K562 (cell line): ENCODE data around the gene SLC13A3. TPM values are rescaled to one million over a fixed set of nuclear protein-coding genes. Genes with fewer than 3 reads are reported as not detected.

Experiments used
- HINFP ChIP-seq: fragments of 450-650 bp; conservative IDR thresholded peaks from 2 replicates; pipeline ENCODE4 v1.6.1; 2016; ENCODE audit warnings: missing genetic modification characterization, low read depth, mild to moderate bottlenecking, control low read depth, missing compliant biosample characterization
- IRF2 ChIP-seq: sonication (generic); formaldehyde crosslinking; IDR thresholded peaks from 2 replicates; pipeline ENCODE4 v1.8.1; 2022; ENCODE audit warnings: mild to moderate bottlenecking, missing genetic modification reagents
- LEF1 ChIP-seq: fragments of 450-650 bp; IDR thresholded peaks from 2 replicates; pipeline ENCODE4 v1.6.1; 2016; ENCODE audit warnings: mild to moderate bottlenecking
- PPARD ChIP-seq: fragments of 250-450 bp; sonication (Bioruptor Pico); IDR thresholded peaks from 2 replicates; pipeline ENCODE4 v1.8.0; 2022; ENCODE audit warnings: inconsistent platforms, mild to moderate bottlenecking, moderate library complexity
- USF1 ChIP-seq: sonication (generic); formaldehyde crosslinking; IDR thresholded peaks from 2 replicates; pipeline ENCODE4 v1.9.0; 2022; ENCODE audit warnings: mild to moderate bottlenecking, missing genetic modification reagents
- ZBED1 ChIP-seq: IDR thresholded peaks from 2 replicates; pipeline ENCODE4 v1.6.1; 2014
- ZBTB12 ChIP-seq: fragments of 250-450 bp; sonication (Bioruptor Pico); IDR thresholded peaks from 2 replicates; pipeline ENCODE4 v1.4.0; 2020
- ZNF316 ChIP-seq: fragments of 450-650 bp; IDR thresholded peaks from 2 replicates; pipeline ENCODE4 v1.6.1; 2016
- polyA plus RNA-seq, 8 experiments: library from polyadenylated mRNA; depleted of rRNA in 4 of 8; stranded (reverse) in 5 of 8; unstranded in 3 of 8; fragments of >200 nt; fragmentation: Nextera tagmentation in 2 of 8; fragmentation: Illumina TruSeq in 1 of 8; extraction: Ambion mirVana in 2 of 8; extraction: Trizol in 1 of 8; gene quantifications; 2 replicates each; pipeline versions ENCODE4 v1.2.1 to v1.2.3, GENCODE V29; 2011 to 2014; ENCODE audit warnings: inconsistent platforms in 1 of 8, missing spikeins in 1 of 8
- total RNA-seq, 7 experiments: library from RNA; depleted of rRNA in 6 of 7; stranded (reverse); fragments of >200 nt in 6 of 7; fragmentation: Illumina TruSeq in 2 of 7; extraction: Trizol in 2 of 7; gene quantifications; 2 replicates each; pipeline versions ENCODE4 v1.2.1 to v1.2.3, GENCODE V29; 2011 to 2021; ENCODE audit warnings: low replicate concordance in 1 of 7
- TF ChIP-seq, protein P1 (sequence below): fragments of 450-650 bp; IDR thresholded peaks from 2 replicates; pipeline ENCODE4 v1.6.1; 2016; ENCODE audit warnings: mild to moderate bottlenecking, moderate library complexity
- TF ChIP-seq, protein P2 (sequence below): fragments of 450-650 bp; formaldehyde crosslinking; IDR thresholded peaks from 2 replicates; pipeline ENCODE4 v1.4.0; 2020; ENCODE audit warnings: mild to moderate bottlenecking, moderate library complexity
- TF ChIP-seq, protein P3 (sequence below): sonication (generic); formaldehyde crosslinking; IDR thresholded peaks from 2 replicates; pipeline ENCODE4 v1.5.0; 2020; ENCODE audit warnings: missing genetic modification reagents

Gene SLC13A3
- total and polyA plus RNA-seq, 9 of the 15 experiments (the other 6 are each of a cell fraction or from before 2014, with no cell fraction given), result 5.5 to 16.4 (median 8.5) TPM

- TF ChIP-seq, protein P1, sequence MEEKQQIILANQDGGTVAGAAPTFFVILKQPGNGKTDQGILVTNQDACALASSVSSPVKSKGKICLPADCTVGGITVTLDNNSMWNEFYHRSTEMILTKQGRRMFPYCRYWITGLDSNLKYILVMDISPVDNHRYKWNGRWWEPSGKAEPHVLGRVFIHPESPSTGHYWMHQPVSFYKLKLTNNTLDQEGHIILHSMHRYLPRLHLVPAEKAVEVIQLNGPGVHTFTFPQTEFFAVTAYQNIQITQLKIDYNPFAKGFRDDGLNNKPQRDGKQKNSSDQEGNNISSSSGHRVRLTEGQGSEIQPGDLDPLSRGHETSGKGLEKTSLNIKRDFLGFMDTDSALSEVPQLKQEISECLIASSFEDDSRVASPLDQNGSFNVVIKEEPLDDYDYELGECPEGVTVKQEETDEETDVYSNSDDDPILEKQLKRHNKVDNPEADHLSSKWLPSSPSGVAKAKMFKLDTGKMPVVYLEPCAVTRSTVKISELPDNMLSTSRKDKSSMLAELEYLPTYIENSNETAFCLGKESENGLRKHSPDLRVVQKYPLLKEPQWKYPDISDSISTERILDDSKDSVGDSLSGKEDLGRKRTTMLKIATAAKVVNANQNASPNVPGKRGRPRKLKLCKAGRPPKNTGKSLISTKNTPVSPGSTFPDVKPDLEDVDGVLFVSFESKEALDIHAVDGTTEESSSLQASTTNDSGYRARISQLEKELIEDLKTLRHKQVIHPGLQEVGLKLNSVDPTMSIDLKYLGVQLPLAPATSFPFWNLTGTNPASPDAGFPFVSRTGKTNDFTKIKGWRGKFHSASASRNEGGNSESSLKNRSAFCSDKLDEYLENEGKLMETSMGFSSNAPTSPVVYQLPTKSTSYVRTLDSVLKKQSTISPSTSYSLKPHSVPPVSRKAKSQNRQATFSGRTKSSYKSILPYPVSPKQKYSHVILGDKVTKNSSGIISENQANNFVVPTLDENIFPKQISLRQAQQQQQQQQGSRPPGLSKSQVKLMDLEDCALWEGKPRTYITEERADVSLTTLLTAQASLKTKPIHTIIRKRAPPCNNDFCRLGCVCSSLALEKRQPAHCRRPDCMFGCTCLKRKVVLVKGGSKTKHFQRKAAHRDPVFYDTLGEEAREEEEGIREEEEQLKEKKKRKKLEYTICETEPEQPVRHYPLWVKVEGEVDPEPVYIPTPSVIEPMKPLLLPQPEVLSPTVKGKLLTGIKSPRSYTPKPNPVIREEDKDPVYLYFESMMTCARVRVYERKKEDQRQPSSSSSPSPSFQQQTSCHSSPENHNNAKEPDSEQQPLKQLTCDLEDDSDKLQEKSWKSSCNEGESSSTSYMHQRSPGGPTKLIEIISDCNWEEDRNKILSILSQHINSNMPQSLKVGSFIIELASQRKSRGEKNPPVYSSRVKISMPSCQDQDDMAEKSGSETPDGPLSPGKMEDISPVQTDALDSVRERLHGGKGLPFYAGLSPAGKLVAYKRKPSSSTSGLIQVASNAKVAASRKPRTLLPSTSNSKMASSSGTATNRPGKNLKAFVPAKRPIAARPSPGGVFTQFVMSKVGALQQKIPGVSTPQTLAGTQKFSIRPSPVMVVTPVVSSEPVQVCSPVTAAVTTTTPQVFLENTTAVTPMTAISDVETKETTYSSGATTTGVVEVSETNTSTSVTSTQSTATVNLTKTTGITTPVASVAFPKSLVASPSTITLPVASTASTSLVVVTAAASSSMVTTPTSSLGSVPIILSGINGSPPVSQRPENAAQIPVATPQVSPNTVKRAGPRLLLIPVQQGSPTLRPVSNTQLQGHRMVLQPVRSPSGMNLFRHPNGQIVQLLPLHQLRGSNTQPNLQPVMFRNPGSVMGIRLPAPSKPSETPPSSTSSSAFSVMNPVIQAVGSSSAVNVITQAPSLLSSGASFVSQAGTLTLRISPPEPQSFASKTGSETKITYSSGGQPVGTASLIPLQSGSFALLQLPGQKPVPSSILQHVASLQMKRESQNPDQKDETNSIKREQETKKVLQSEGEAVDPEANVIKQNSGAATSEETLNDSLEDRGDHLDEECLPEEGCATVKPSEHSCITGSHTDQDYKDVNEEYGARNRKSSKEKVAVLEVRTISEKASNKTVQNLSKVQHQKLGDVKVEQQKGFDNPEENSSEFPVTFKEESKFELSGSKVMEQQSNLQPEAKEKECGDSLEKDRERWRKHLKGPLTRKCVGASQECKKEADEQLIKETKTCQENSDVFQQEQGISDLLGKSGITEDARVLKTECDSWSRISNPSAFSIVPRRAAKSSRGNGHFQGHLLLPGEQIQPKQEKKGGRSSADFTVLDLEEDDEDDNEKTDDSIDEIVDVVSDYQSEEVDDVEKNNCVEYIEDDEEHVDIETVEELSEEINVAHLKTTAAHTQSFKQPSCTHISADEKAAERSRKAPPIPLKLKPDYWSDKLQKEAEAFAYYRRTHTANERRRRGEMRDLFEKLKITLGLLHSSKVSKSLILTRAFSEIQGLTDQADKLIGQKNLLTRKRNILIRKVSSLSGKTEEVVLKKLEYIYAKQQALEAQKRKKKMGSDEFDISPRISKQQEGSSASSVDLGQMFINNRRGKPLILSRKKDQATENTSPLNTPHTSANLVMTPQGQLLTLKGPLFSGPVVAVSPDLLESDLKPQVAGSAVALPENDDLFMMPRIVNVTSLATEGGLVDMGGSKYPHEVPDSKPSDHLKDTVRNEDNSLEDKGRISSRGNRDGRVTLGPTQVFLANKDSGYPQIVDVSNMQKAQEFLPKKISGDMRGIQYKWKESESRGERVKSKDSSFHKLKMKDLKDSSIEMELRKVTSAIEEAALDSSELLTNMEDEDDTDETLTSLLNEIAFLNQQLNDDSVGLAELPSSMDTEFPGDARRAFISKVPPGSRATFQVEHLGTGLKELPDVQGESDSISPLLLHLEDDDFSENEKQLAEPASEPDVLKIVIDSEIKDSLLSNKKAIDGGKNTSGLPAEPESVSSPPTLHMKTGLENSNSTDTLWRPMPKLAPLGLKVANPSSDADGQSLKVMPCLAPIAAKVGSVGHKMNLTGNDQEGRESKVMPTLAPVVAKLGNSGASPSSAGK, result 0 out of 2 replicates have a peak, but pooled peaks have one; percentile 16
- no peak for TF ChIP-seq IRF2 (CRISPR knock-in tag)
- TF ChIP-seq, protein P2, sequence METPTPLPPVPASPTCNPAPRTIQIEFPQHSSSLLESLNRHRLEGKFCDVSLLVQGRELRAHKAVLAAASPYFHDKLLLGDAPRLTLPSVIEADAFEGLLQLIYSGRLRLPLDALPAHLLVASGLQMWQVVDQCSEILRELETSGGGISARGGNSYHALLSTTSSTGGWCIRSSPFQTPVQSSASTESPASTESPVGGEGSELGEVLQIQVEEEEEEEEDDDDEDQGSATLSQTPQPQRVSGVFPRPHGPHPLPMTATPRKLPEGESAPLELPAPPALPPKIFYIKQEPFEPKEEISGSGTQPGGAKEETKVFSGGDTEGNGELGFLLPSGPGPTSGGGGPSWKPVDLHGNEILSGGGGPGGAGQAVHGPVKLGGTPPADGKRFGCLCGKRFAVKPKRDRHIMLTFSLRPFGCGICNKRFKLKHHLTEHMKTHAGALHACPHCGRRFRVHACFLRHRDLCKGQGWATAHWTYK (CRISPR knock-in tag), result no peak
- TF ChIP-seq PPARD (CRISPR knock-in tag), result no peak
- no peak for TF ChIP-seq ZBED1
- TF ChIP-seq, protein P3, sequence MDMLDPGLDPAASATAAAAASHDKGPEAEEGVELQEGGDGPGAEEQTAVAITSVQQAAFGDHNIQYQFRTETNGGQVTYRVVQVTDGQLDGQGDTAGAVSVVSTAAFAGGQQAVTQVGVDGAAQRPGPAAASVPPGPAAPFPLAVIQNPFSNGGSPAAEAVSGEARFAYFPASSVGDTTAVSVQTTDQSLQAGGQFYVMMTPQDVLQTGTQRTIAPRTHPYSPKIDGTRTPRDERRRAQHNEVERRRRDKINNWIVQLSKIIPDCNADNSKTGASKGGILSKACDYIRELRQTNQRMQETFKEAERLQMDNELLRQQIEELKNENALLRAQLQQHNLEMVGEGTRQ, result peak; percentile 90
- no peak for TF ChIP-seq ZBTB12 (CRISPR knock-in tag)
- TF ChIP-seq ZNF316, result peak; percentile 55
- TF ChIP-seq LEF1, result no peak
- no peak for TF ChIP-seq HINFP (tag)
- TF ChIP-seq USF1, result peak; percentile 86
Measured at GRCh38 chr20:46694484-46694883, 43.2 kb upstream of the SLC13A3 start (continued).
